Heart right ventricle (tissue), 16 donors: ENCODE measurements around the gene IFRD2. TPM values are rescaled to one million over a fixed set of nuclear protein-coding genes. Genes with fewer than 3 reads are reported as not detected.

Experiments
- ATAC-seq, 8 donors: fragments of 200-7000 bp; cut with Tn5 transposase; one replicate each; pipeline ENCODE4 v1.9.1; 2020; ENCODE audit warnings: mild to moderate bottlenecking in 8 of 8, moderate library complexity in 8 of 8, moderate number of reproducible peaks in 1 of 8
- DNase-seq, 2 donors: peaks; one replicate each; pipeline ENCODE4 v3.0.0-alpha.2; 2020
- H3K27ac ChIP-seq, 10 donors: fragments of 200-600 bp; sonication (generic) in 2 of 10; one replicate each; pipeline versions ENCODE4 v1.5.0 to v1.8.0; 2020 to 2022; ENCODE audit warnings: mild to moderate bottlenecking in 3 of 10
- H3K27me3 ChIP-seq, 7 donors: fragments of 200-600 bp; one replicate each; pipeline ENCODE4 v1.8.0; 2021 to 2022; ENCODE audit warnings: mild to moderate bottlenecking in 2 of 7
- H3K36me3 ChIP-seq, 9 donors: fragments of 200-600 bp; sonication (generic) in 1 of 9; one replicate each; pipeline versions ENCODE4 v1.5.0 to v1.8.0; 2020 to 2022; ENCODE audit warnings: mild to moderate bottlenecking in 2 of 9
- H3K4me1 ChIP-seq, 9 donors: fragments of 200-600 bp; sonication (generic) in 1 of 9; one replicate each; pipeline versions ENCODE4 v1.5.0 to v1.8.0; 2020 to 2022; ENCODE audit warnings: mild to moderate bottlenecking in 4 of 9
- H3K4me3 ChIP-seq, 10 donors: fragments of 200-600 bp; sonication (generic) in 2 of 10; one replicate each; pipeline versions ENCODE4 v1.5.0 to v1.8.0; 2020 to 2022; ENCODE audit warnings: mild to moderate bottlenecking in 7 of 10, moderate library complexity in 2 of 10
- H3K9me3 ChIP-seq, 11 donors: fragments of 200-600 bp in 10 of 11; sonication (generic) in 2 of 11; one replicate each; pipeline versions ENCODE4 v1.5.0 to v1.8.0; 2013 to 2022; ENCODE audit warnings: mild to moderate bottlenecking in 2 of 11, control low read depth in 1 of 11, moderate library complexity in 1 of 11
- CTCF ChIP-seq, 9 donors: fragments of 200-600 bp; sonication (generic) in 2 of 9; IDR thresholded peaks; one replicate each; pipeline versions ENCODE4 v1.5.0 to v1.8.0; 2021 to 2022; ENCODE audit warnings: antibody characterized with exemption in 9 of 9, mild to moderate bottlenecking in 5 of 9, moderate library complexity in 1 of 9
- WGBS, 2 donors: extraction: QIAGEN DNeasy Blood & Tissue Kit; methylation state at CpG; one replicate each; pipeline ENCODE4 v1.1.7; 2013; ENCODE audit warnings: inconsistent platforms in 1 of 2; 5-methylcytosine and 5-hydroxymethylcytosine counted together
- intact Hi-C, 10 donors: fragments of 100-400 bp; cut with DNase I; formaldehyde crosslinking; loops; one replicate each; pipeline versions ENCODE4 v1.11.1 to v1.14.2; 2022
- polyA plus RNA-seq, 2 donors: library from polyadenylated mRNA; stranded (reverse); fragments of 200-250 nt; gene quantifications; one replicate each; pipeline ENCODE4 v1.2.3, GENCODE V29; 2013
- total RNA-seq, 10 donors: library from RNA; stranded (reverse); fragmentation: NEBNext Ultra II Directional in 3 of 10; extraction: Animal tissue kit (Norgen Biotek cat#: 25700) in 3 of 10; gene quantifications; one replicate each; pipeline versions ENCODE4 v1.2.1 to v1.2.4, GENCODE V29; 2021 to 2023
- donor health status: Arrhythmogenic right ventricular cardiomyopathy.
- donor health status: ischemic (EF 13 %, LVEDD 7.1; RV severe dilation, severe dysfunction).
- donor health status: healthy with polysubstance abuse.
- donor health status: DM: no; HTN: yes; CAD: no.
- donor health status: DM: no; HTN: no; CAD: no.
- donor health status: ischemic (EF 25% LVEDD 6.9; RV normal size, moderate dysfunction).
- donor health status: ischemic (EF 25% LVEDD 5.7; RV mildly dilated, moderate dysfunction).
- donor health status: healthy.
- donor health status: DM: yes; HTN: yes; CAD: no.
- donor health status: Ischemic cardiomyopathy.
- donor health status: ischemic (EF 35%, LVEDD 5.7; RV mildly dilated, moderate dysfunction).
- donor health status: nonischemic (EF 11% LVEDD 7.7; RV severe dilation, severe dysfunction).
- donor health status: DM: yes; HTN: yes; CAD: no.
- donor health status: PGD.
- donor health status: ischemic (EF 29% LVEDD 5.4; RV normal size, mild dysfunction).
- donor health status: nonischemic (EF 23%, LVEDD 6.1; RV moderate dilation, normal function).

IFRD2 gene
- total and polyA plus RNA-seq, 12 donors: 45.3 to 123 (median 57.0) TPM

GRCh38 chr3:50258979-50259378 is 33.2 kb downstream of the IFRD2 start:
- TF ChIP-seq CTCF (IDR thresholded peaks at IDR 0.05): no peak
- H3K9me3 ChIP-seq: peaks cover 0 to 7% (median 0%) of the 10 kb centered on the region in 11 donors
- WGBS, 2 donors: 80 to 82% methylated on average over 16 of the region's 16 CpGs
- peaks cover 35 to 82% (median 53%) of the 10 kb centered on the region in 9 donors for H3K4me1 ChIP-seq
- DNase-seq (peak in 1 of 2 donors; percentile 15), ATAC-seq (no peak)
- H3K27ac ChIP-seq: peak overlapping the region; percentile 94 to 100 (median 99)
- no peak overlapping the region for H3K4me3 ChIP-seq
- no peaks in the 10 kb centered on the region for H3K27me3 ChIP-seq
- peaks cover 6 to 58% (median 33%) of the 10 kb centered on the region in 9 donors for H3K36me3 ChIP-seq
- intact Hi-C loops: loop anchor here in 1 of 10 donors (5.0 kb wide), 1 partner anchor 63 kb away; the partner anchor contains the start of gene HYAL2

GRCh38 chr3:50258029-50258680 is 34.1 kb downstream of the IFRD2 start:
- Histone ChIP-seq H3K27me3 (no peaks in the 10 kb centered on the region), H3K4me1 (peaks cover 38 to 85% (median 58%) of the 10 kb centered on the region in 9 donors), H3K36me3 (peaks cover 6 to 67% (median 33%) of the 10 kb centered on the region in 9 donors), H3K4me3 (no peak overlapping the region), H3K27ac (peak overlapping the region in 8 of 10 donors; percentile 29 to 100 (median 99)), H3K9me3 (peaks cover 0 to 7% (median 0%) of the 10 kb centered on the region in 11 donors)
- intact Hi-C loops: loop anchor here in 1 of 10 donors (5.0 kb wide), 1 partner anchor 64 kb away; the partner anchor contains the start of gene HYAL2
- DNase-seq (no peak), ATAC-seq (no peak)
- no peak for TF ChIP-seq CTCF (IDR thresholded peaks at IDR 0.05)
- WGBS, 2 donors: 89% methylated on average over 17 of the region's 17 CpGs

GRCh38 chr3:50256978-50257890 is 35.0 kb downstream of the IFRD2 start:
- ATAC-seq (no peak), DNase-seq (no peak)
- intact Hi-C loops: loop anchor here in 1 of 10 donors (5.0 kb wide), 1 partner anchor 65 kb away; the partner anchor contains the start of gene HYAL2
- WGBS, 2 donors: 89 to 91% methylated on average over 20 of the region's 20 CpGs
- Histone ChIP-seq H3K36me3 (peaks cover 6 to 76% (median 40%) of the 10 kb centered on the region in 9 donors), H3K9me3 (peaks cover 0 to 7% (median 0%) of the 10 kb centered on the region in 11 donors), H3K27me3 (no peaks in the 10 kb centered on the region), H3K4me3 (no peak overlapping the region), H3K4me1 (peaks cover 41 to 94% (median 67%) of the 10 kb centered on the region in 9 donors), H3K27ac (peak overlapping the region in 9 of 10 donors; percentile 21 to 100 (median 99))
- peak; percentile 24 to 64 (median 53) for TF ChIP-seq CTCF (IDR thresholded peaks at IDR 0.05)

GRCh38 chr3:50255251-50255615 is 37.0 kb downstream of the IFRD2 start:
- Histone ChIP-seq H3K27ac (peak overlapping the region; percentile 73 to 100 (median 93)), H3K4me1 (peaks cover 39 to 96% (median 75%) of the 10 kb centered on the region in 9 donors), H3K27me3 (no peaks in the 10 kb centered on the region), H3K36me3 (peaks cover 6 to 96% (median 42%) of the 10 kb centered on the region in 9 donors), H3K9me3 (peaks cover 0 to 7% (median 0%) of the 10 kb centered on the region in 11 donors), H3K4me3 (peak overlapping the region in 1 of 10 donors; percentile 6)
- intact Hi-C loops: loop anchor here in 1 of 10 donors (5.0 kb wide), 1 partner anchor 67 kb away; the partner anchor contains the start of gene HYAL2
- no peak for DNase-seq
- no peak for TF ChIP-seq CTCF (IDR thresholded peaks at IDR 0.05)
- no peak for ATAC-seq
- WGBS, 2 donors: 72 to 75% methylated on average over 9 of the region's 9 CpGs
